Adipocyte (in vitro differentiated cells): ENCODE results near the gene CLEC12A.
"Not testable (repeated sequence)": the region's sequence is repeated elsewhere in the genome, so short reads cannot be mapped to it uniquely, and the experiment has no call there.

Experiments used
- DNase-seq: peaks from one replicate; pipeline ENCODE4 v3.0.0-alpha.2; 2015; ENCODE audit warnings: low read depth
- H3K27me3 ChIP-seq: replicated peaks from 2 replicates; pipeline ENCODE4 v1.7.0; 2013; ENCODE audit warnings: mild to moderate bottlenecking, low read length, moderate library complexity; ENCODE audit not compliant: control insufficient read depth, insufficient read depth
- H3K36me3 ChIP-seq: 2 replicates; pipeline ENCODE4 v1.7.0; 2013; ENCODE audit warnings: low read length, mild to moderate bottlenecking, moderate library complexity; ENCODE audit not compliant: control insufficient read depth, insufficient read depth, severe bottlenecking
- H3K4me1 ChIP-seq: 2 replicates; pipeline ENCODE4 v1.7.0; 2013; ENCODE audit warnings: mild to moderate bottlenecking, low read length, moderate library complexity; ENCODE audit not compliant: control insufficient read depth, insufficient read depth
- H3K4me3 ChIP-seq: 2 replicates; pipeline ENCODE4 v1.7.0; 2013; ENCODE audit warnings: mild to moderate bottlenecking, low read length, moderate library complexity
- H3K9ac ChIP-seq: 2 replicates; pipeline ENCODE4 v1.7.0; 2013; ENCODE audit warnings: mild to moderate bottlenecking, low read length, moderate library complexity
- H3K9me3 ChIP-seq: 2 replicates; pipeline ENCODE4 v1.7.0; 2013; ENCODE audit warnings: mild to moderate bottlenecking, low read length, moderate library complexity; ENCODE audit not compliant: control insufficient read depth

The CLEC12A gene

GRCh38 chr12:9973949-9974348 lies 2.7 kb downstream of the CLEC12A start:
- Histone ChIP-seq H3K4me1 (no peaks in the 10 kb centered on the region), H3K9ac (no peak overlapping the region), H3K9me3 (peaks cover 2% of the 10 kb centered on the region), H3K36me3 (no peaks in the 10 kb centered on the region), H3K4me3 (no peak overlapping the region), H3K27me3 (peaks cover 3% of the 10 kb centered on the region)
- DNase-seq = no peak

DNA sequence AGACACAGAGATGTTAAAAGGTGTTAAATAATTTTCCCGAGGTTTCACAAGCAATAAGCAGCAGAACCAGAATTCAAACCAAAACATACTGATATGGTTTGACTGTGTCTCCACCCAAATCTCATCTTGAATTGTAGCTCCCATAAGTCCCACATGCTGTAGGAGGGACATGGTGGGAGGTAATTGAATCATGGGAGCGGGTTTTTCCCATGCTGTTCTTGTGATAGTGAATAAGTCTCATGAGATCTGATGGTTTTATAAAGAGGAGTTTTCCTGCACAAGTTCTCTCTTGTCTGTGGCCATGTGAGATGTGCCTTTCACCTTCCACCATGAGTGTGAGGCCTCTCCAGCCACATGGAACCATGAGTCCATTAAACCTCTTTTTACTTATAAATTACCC lies 3.5 kb downstream of the CLEC12A start:
- not testable (repeated sequence) for DNase-seq, H3K4me1 ChIP-seq, H3K27me3 ChIP-seq, H3K36me3 ChIP-seq, H3K9ac ChIP-seq, H3K4me3 ChIP-seq, H3K9me3 ChIP-seq

- Histone ChIP-seq H3K4me1 (no peaks in the 10 kb centered on the region), H3K27me3 (peaks cover 3% of the 10 kb centered on the region), H3K9ac (no peak overlapping the region), H3K9me3 (peaks cover 2% of the 10 kb centered on the region), H3K4me3 (no peak overlapping the region), H3K36me3 (no peaks in the 10 kb centered on the region)
- no peak for DNase-seq
These were observed 4.4 kb downstream of the CLEC12A start for GRCh38 chr12:9975614-9976013.

DNA sequence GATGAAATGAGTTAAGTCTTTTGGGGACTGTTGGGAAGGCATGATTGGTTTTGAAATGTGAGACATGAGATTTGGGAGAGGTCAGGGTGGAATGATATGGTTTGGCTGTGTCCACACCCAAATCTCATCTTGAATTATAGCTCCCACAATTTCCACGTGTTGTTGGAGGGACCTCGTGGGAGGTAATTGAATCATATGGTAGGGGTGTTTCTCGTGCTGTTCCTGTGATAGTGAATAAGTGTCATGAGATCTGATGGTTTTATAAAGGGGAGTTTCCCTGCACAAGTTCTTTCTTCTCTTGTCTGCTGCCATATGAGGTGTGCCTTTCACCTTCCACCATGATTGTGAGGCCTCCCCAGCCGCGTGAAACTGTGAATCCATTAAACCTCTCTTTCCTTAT lies 5.4 kb downstream of the CLEC12A start:
- H3K27me3 ChIP-seq, H3K9me3 ChIP-seq, H3K9ac ChIP-seq, H3K4me1 ChIP-seq, H3K4me3 ChIP-seq, H3K36me3 ChIP-seq, DNase-seq: not testable (repeated sequence)

DNA sequence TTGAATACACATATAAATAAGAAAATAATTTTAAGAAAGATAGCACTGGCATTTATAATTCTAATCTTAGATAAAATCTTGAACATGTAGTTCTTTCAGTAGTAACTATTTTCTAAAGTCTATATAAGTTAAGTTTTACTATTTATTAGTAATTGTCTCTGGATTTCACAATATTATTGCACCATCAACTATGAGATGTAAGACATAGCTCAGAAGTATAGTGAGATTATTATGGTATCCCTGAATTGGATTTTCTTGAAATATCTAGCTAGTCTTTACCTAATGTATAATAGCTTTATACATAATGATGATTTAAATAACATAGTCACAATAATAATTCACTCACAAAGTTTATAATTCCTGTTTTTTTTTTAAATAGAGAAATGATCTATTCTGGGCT lies 6.7 kb downstream of the CLEC12A start:
- Histone ChIP-seq H3K4me1 (no peaks in the 10 kb centered on the region), H3K9me3 (peaks cover 2% of the 10 kb centered on the region), H3K9ac (no peak overlapping the region), H3K36me3 (no peaks in the 10 kb centered on the region), H3K27me3 (peaks cover 3% of the 10 kb centered on the region), H3K4me3 (no peak overlapping the region)
- no peak for DNase-seq

DNA sequence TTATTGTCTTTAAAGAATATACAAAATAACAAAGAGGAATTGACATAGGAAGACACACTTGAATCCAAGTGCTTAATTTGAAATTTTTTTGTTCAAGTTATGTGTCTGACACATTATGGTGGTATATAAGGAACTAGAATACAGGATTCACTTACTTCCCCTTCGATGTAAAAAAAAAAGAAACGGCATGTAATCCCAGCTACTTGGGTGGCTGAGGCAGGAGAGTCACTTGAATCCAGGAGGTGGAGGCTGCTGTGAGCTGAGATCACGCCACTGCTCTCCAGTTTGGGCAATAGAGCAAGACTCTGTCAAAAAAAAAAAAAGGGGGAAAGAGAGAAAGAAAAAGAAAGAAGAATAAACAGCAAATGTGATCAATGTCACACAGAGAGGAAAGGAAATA lies 8.9 kb downstream of the CLEC12A start:
- no peak for DNase-seq
- H3K4me3 ChIP-seq = no peak overlapping the region
- no peak overlapping the region for H3K9ac ChIP-seq
- H3K4me1 ChIP-seq = no peaks in the 10 kb centered on the region
- H3K27me3 ChIP-seq = no peaks in the 10 kb centered on the region
- peaks cover 2% of the 10 kb centered on the region for H3K9me3 ChIP-seq
- no peaks in the 10 kb centered on the region for H3K36me3 ChIP-seq

GRCh38 chr12:9991876-9992275 lies 20.7 kb downstream of the CLEC12A start:
- Histone ChIP-seq H3K4me1 (no peaks in the 10 kb centered on the region), H3K4me3 (no peak overlapping the region), H3K36me3 (no peaks in the 10 kb centered on the region), H3K9me3 (no peaks in the 10 kb centered on the region), H3K9ac (no peak overlapping the region), H3K27me3 (peaks cover 8% of the 10 kb centered on the region)
- DNase-seq = no peak

DNA sequence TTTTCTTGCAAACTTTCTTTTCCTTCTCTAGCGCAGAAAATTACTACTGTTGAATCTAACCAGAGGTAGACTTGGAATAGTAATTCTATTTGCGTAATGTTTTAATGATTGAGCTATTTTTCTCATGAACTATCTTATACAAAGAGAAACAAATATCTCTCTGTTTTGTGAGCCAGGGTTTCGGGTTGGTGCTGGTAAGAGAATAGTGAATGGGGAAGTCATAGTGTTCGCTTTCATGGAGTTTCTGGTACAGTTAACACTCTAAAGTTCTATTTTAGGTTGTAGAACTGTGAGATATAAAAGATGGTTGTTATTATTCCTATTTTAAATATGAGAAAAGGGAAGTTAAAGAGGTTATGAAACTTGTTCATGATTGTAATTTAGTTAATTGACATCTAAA lies 21.1 kb downstream of the CLEC12A start:
- peaks cover 8% of the 10 kb centered on the region for H3K27me3 ChIP-seq
- no peak overlapping the region for H3K9ac ChIP-seq
- H3K36me3 ChIP-seq = no peaks in the 10 kb centered on the region
- no peaks in the 10 kb centered on the region for H3K4me1 ChIP-seq
- no peak overlapping the region for H3K4me3 ChIP-seq
- no peak for DNase-seq
- H3K9me3 ChIP-seq = no peaks in the 10 kb centered on the region

- H3K4me1 ChIP-seq = no peaks in the 10 kb centered on the region
- H3K9ac ChIP-seq = no peak within 1 kb of the TSS
- H3K27me3 ChIP-seq = no peaks in the 10 kb centered on the region
- no peaks in the 10 kb centered on the region for H3K36me3 ChIP-seq
- no peak within 1 kb of the TSS for H3K4me3 ChIP-seq
- no peak for DNase-seq
- no peaks in the 10 kb centered on the region for H3K9me3 ChIP-seq
These were observed 27.8 kb downstream of the CLEC12A start, which contains the start of gene CLEC1B for GRCh38 chr12:9999016-9999415. CLEC1B (minus strand) TSS chr12:9999121; CDS start chr12:9999100, 21 bp downstream.

DNA sequence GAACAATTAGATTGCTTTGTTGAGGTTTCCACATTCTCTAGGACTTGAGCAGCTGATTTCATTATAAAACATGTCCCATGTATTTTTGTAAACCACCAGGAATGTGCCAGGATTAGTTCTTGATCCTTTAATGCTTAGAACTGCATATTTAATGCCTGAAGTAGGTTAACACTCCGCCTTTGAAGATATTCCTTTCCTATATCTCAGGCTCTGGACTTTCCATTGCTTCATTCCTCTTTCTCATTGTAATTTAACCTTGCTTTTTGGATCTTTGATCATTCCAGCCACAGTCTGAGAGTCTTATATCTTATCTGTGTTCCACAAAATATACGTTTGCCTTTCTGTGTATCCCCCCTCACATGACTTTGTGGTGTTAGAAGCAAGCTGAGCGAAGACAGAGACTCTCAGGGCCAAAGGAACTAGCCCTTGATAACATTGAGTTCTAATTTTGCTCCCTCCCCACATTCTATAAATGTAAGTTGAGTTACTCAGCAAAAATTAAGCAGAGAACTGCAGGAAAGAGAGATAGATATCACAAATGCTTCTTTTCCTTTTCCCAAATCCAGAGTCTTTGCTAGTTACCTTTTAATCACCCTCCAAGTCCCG lies 30.1 kb downstream of the CLEC12A start:
- Histone ChIP-seq H3K4me3 (no peak overlapping the region), H3K9ac (no peak overlapping the region), H3K9me3 (peaks cover 5% of the 10 kb centered on the region), H3K27me3 (no peaks in the 10 kb centered on the region), H3K36me3 (no peaks in the 10 kb centered on the region), H3K4me1 (no peaks in the 10 kb centered on the region)
- DNase-seq = peak; percentile 16

DNA sequence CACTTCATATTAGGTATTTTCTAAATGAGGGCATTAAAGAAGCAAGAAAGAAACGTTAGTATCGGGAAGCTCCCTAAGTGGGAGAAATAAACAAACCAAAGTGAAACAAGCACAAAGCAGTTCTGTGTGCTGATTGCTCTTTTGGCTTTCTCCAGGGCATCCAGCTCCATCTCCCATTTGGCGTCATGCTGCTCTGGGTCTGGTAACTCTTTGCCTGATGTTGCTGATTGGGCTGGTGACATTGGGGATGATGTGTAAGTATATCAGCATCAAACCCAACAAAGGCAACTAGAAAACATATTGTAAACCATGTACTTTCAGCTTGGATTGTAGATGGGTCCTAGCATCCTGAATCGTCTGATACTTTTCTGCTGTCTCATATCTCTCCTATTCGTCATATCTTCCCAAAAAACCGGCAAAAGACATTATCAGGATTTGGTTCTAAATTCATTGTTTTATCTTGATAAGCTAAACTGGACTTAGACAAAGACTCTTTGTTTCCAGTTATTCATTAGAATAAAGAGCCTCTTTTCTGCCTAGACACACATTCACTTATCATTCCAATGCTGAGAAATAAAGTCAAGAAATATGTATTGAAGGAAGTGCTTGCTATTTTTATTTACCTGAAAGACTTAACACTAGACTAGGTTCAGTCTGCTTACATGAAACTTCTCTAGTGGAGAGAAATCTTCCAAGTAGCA lies 41.6 kb downstream of the CLEC12A start:
- H3K4me3 ChIP-seq = no peak overlapping the region
- DNase-seq = no peak
- H3K9me3 ChIP-seq = no peaks in the 10 kb centered on the region
- H3K9ac ChIP-seq = no peak overlapping the region
- H3K36me3 ChIP-seq = no peaks in the 10 kb centered on the region
- peaks cover 3% of the 10 kb centered on the region for H3K4me1 ChIP-seq
- peaks cover 4% of the 10 kb centered on the region for H3K27me3 ChIP-seq

DNA sequence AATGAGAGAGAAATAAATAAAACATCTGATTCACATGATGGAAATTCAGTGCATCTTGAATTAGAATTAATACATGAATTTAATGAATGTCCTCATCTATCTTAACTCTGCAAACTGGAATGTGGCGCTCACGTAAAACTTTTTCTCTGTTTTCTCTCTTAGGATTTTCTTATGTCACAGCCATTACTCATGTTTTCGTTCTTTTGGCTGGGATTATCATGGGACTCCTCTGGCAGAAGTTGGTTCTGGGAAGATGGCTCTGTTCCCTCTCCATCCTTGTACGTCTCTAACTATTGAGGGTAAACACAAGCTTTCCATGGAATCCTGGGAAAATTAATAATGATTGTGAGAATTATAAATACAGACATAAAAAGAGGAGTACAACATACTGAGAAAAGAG lies 44.2 kb downstream of the CLEC12A start:
- Histone ChIP-seq H3K9ac (no peak overlapping the region), H3K27me3 (peaks cover 4% of the 10 kb centered on the region), H3K4me1 (peaks cover 3% of the 10 kb centered on the region), H3K4me3 (no peak overlapping the region), H3K9me3 (no peaks in the 10 kb centered on the region), H3K36me3 (no peaks in the 10 kb centered on the region)
- DNase-seq = no peak
